ENCODE results near the gene CFAP410.
A peak's percentile ranks its signal among the peaks of the same experiment; 100 is the strongest.

CFAP410 gene

GRCh38 chr21:44370786-44371410 lies 31.7 kb upstream of the CFAP410 start:
- Histone ChIP-seq H2AFZ (no peak overlapping the region), H3K4me1 (no peaks in the 10 kb centered on the region), H3K79me2 (no peaks in the 10 kb centered on the region), H3K4me3 (ENCODE audit: low read depth, low read length) (no peak overlapping the region), H3K36me3 (ENCODE audit: control insufficient read depth, insufficient read depth, low read length) (no peaks in the 10 kb centered on the region), H3K27me3 (ENCODE audit: control insufficient read depth, insufficient read depth, low read length) (no peaks in the 10 kb centered on the region), H3K4me2 (ENCODE audit: low read length) (no peak overlapping the region), H3K9me3 (ENCODE audit: control insufficient read depth, low read length) (no peaks in the 10 kb centered on the region), H3K9ac (no peak overlapping the region), H3K27ac (no peak overlapping the region)
- no peak for TF ChIP-seq CTCF (IDR thresholded peaks at IDR 0.05)

- Histone ChIP-seq H3K9ac (no peak overlapping the region), H3K27ac (no peak overlapping the region), H2AFZ (no peak overlapping the region), H3K36me3 (ENCODE audit: control insufficient read depth, insufficient read depth, low read length) (no peaks in the 10 kb centered on the region), H3K79me2 (no peaks in the 10 kb centered on the region), H3K4me2 (ENCODE audit: low read length) (peak overlapping the region; percentile 9), H3K4me1 (no peaks in the 10 kb centered on the region), H3K9me3 (ENCODE audit: control insufficient read depth, low read length) (no peaks in the 10 kb centered on the region), H3K4me3 (ENCODE audit: low read depth, low read length) (no peak overlapping the region), H3K27me3 (ENCODE audit: control insufficient read depth, insufficient read depth, low read length) (no peaks in the 10 kb centered on the region)
- no peak for TF ChIP-seq CTCF (IDR thresholded peaks at IDR 0.05)
Measured at GRCh38 chr21:44370027-44370735, 31.0 kb upstream of the CFAP410 start.

GRCh38 chr21:44368711-44369446 lies 29.7 kb upstream of the CFAP410 start:
- Histone ChIP-seq H3K4me2 (ENCODE audit: low read length) (no peak overlapping the region), H3K9ac (no peak overlapping the region), H3K4me3 (ENCODE audit: low read depth, low read length) (no peak overlapping the region), H3K79me2 (no peaks in the 10 kb centered on the region), H3K36me3 (ENCODE audit: control insufficient read depth, insufficient read depth, low read length) (no peaks in the 10 kb centered on the region), H3K27me3 (ENCODE audit: control insufficient read depth, insufficient read depth, low read length) (no peaks in the 10 kb centered on the region), H2AFZ (no peak overlapping the region), H3K4me1 (no peaks in the 10 kb centered on the region), H3K9me3 (ENCODE audit: control insufficient read depth, low read length) (no peaks in the 10 kb centered on the region), H3K27ac (no peak overlapping the region)
- TF ChIP-seq CTCF (IDR thresholded peaks at IDR 0.05), result no peak

- Histone ChIP-seq H3K9ac (no peak overlapping the region), H3K4me2 (ENCODE audit: low read length) (no peak overlapping the region), H3K4me3 (ENCODE audit: low read depth, low read length) (no peak overlapping the region), H3K27me3 (ENCODE audit: control insufficient read depth, insufficient read depth, low read length) (no peaks in the 10 kb centered on the region), H3K9me3 (ENCODE audit: control insufficient read depth, low read length) (no peaks in the 10 kb centered on the region), H3K27ac (no peak overlapping the region), H3K4me1 (no peaks in the 10 kb centered on the region), H3K79me2 (no peaks in the 10 kb centered on the region), H3K36me3 (ENCODE audit: control insufficient read depth, insufficient read depth, low read length) (no peaks in the 10 kb centered on the region), H2AFZ (no peak overlapping the region)
- TF ChIP-seq CTCF (IDR thresholded peaks at IDR 0.05), result no peak
Measured at GRCh38 chr21:44366586-44367211, 27.5 kb upstream of the CFAP410 start.
